ENCODE data around the gene IFNL2. TPM values are rescaled to one million over a fixed set of nuclear protein-coding genes. Genes with fewer than 3 reads are reported as not detected.

Gene IFNL2
- total and polyA plus RNA-seq, 9 of the 15 experiments (the other 6 are each of a cell fraction or from before 2014, with no cell fraction given) = not detected

DNA sequence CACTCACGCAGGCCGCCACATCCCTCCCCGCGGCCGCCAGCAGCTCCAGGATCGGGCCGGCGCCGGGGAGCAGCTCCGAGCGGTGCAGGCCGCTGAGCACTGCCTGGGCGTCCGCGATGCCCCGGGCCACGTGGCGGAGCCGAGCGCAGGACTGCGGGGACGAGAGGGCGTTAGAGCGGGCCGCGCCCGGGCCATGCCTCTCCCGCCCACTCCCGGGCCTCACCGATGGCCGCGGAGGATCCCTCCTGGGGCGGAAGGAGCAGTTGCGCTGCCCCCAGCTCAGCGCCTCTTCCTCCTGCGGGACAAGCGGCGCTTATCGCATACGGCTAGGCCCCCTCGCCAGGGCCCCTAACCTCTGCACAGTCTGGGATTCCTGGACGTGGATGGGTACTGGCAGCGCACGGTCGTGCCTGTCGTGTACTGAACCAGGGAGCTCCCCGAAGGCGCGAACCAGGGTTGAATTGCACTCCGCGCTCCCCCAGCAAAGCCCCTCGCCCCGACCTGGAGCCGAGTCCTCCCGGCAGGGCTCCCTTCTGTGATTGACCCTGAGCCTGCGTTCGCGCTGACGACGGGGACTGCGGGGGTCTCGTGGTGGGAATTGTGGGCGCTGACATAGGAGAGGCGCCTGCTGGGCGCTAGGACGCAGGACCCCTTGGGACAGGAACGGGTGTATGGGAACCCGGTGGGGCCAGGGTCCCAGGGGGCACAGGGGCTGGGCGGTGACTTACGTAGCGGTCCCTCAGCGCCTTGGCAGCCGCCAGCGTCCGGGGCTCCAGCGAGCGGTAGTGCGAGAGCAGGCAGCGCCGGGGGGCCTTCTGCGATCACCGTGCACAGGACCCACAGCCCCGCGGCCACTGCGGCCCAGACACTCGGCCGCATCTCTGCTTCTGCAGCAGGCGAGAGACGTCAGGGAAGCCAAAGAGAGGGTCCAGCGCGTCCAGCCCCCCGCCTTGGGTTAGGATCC lies 20.2 kb upstream of the IFNL2 start:
- Histone ChIP-seq H3K9me1 (ENCODE audit: control insufficient read depth, insufficient read depth, low read length) (no peaks in the 10 kb centered on the region), H3K79me2 (ENCODE audit: control insufficient read depth, insufficient read depth, low read length) (no peaks in the 10 kb centered on the region), H3K4me3 (no peak overlapping the region), H3K36me3 (ENCODE audit: control insufficient read depth, insufficient read depth, low read length) (no peaks in the 10 kb centered on the region), H4K20me1 (replicated peaks; ENCODE audit: control insufficient read depth, insufficient read depth, low read length) (no peaks in the 10 kb centered on the region), H3K4me1 (replicated peaks in 1 of 2; ENCODE audit: control insufficient read depth in 2 of 2, insufficient read depth in 2 of 2, low read length in 2 of 2) (peaks cover 13 to 29% of the 10 kb centered on the region in 2 experiments), H3K27me3 (ENCODE audit: control insufficient read depth in 2 of 2, insufficient read depth in 2 of 2, low read length in 2 of 2) (no peaks in the 10 kb centered on the region), H3K27ac (ENCODE audit: extremely low read depth, low read depth, low read length) (no peak overlapping the region), H3K9ac (ENCODE audit: insufficient read depth in 1 of 2, low read depth in 2 of 2, low read length in 2 of 2) (peak overlapping the region in 1 of 2 experiments; percentile 1; a peak in 1 of 4 replicates), H2AFZ (ENCODE audit: low read depth, low read length) (no peak overlapping the region), H3K4me2 (ENCODE audit: insufficient read depth, low read length) (no peak overlapping the region), H3K9me3 (replicated peaks; ENCODE audit: control insufficient read depth, insufficient read depth, low read depth, low read length) (no peaks in the 10 kb centered on the region)
- BruUV-seq (replicated peaks) = no TSS peak
- ATAC-seq (no peak), FAIRE-seq (no peak), DNase-seq (ENCODE audit: extremely low read depth in 1 of 4, low spot score in 3 of 4) (no peak)
- ChIA-PET POLR2A (no interaction called here), CTCF (ENCODE audit: low intra/inter-chr PET ratio) (no interaction called here)
- intact Hi-C loops (cut with micrococcal nuclease) (no loop called here), in situ Hi-C loops (cut with MboI) (no loop called here)
- TF ChIP-seq ZBTB33 (CRISPR knock-in tag; IDR thresholded peaks at IDR 0.05) (peak; percentile 40), CREB1 (IDR thresholded peaks at IDR 0.05) (no peak), CREB1 (CRISPR knock-in tag; IDR thresholded peaks at IDR 0.05) (no peak)
- 79% methylated on average over 30 of the region's 92 CpGs for WGBS (ENCODE audit: insufficient coverage, low coverage, missing lambda C conversion rate)

Measured in K562 (cell line).